ENCODE data around the gene PRELID1.
"Not testable (repeated sequence)": the region's sequence is repeated elsewhere in the genome, so short reads cannot be mapped to it uniquely, and the experiment has no call there.

Gene PRELID1

DNA sequence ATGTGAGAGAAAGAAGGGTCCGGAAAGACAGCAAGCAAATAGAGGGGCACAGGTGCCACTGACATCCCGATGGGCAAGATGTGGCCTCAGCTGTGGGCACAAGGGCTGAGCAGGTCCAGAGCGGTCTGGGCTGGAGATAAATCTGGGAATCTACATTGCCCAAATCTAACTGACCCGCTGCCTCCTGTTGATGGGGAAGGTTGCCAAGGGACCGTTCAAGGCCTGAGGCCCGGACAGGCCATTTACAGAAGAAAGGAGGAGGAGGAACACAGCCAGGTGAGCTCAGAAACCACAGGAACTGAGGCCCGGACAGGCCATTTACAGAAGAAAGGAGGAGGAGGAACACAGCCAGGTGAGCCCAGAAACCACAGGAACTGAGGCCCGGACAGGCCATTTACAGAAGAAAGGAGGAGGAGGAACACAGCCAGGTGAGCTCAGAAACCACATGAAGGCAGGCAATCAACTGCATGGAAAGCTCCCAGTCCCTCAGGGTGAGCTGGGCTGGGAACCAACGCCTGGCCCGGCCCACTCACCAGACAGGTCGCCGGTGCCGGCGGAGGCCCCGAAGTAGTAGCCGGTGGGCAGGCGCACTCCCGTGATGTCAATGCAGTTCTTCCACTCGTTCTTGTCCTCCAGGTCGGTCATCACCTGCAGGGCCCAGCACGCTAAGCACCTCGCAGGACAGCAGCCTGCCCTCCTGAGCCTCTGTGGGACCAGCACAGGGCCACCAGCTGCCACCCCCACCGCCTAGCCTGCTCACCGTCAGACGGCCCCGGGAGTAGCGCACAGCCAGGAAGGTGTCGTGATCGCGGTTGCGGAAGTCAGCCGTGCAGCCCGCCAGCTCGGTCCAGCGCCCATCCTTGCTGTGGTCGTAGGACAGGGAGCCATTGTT, 33.2 kb downstream of the PRELID1 start:
- DNase-seq, result no peak

DNA sequence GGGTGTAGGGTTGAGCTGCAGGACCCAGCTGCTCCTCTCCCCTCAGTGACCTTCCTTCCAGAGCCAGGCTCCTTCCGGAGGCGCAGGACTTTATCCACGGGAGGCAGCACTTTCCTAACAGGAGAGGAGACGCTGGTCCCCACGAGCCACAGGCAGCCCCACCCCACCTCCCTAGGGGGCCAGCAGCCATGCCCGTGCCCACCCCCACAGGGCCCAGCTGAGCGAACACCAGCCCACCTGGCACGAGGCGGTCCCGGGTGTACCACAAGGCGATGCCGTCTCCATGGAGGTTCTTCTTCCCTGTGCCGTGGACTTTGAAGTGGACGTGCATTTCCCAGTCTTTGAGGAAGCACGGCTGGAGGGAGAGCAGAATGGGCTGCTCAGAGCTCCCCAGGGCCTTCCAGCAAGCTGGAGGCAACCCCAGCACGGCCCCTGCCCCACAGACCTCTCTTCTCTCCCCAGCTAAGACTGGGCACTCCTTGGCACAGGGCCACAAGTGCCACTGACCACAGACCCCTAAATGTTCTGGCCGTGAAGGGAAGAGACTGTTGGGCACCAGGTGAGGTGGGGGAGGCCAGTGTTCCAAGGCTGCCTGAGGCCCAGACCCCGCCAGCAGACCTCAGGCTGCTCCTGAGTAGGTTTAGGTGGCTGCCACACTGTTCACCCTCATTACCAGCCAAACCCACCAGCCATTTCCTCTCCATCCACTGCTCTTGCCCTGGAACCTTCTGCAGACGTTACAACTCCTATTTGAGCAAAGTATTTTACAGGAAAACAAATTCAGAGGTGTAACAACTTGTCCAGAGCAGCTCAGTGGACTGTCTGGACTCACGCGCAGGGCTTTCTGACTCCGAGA, 34.9 kb downstream of the PRELID1 start:
- DNase-seq, result no peak

GRCh38 chr5:177339107-177339638, 35.6 kb downstream of the PRELID1 start:
- DNase-seq, result no peak

DNA sequence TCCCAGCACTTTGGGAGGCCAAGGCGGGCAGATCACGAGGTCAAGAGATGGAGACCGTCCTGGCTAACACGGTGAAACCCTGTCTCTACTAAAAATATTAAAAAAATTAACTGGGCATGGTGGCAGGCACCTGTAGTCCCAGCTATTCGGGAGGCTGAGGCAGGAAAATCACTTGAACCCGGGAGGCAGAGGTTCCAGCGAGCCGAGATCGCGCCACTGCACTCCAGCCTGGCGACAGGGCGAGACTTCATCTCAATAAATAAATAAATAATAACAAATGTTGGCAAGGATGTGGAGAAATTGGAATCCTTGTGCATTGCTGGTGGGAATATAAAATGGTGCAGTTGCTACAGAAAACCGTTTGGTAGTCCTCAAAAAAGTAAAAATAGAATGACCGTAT, 39.4 kb downstream of the PRELID1 start:
- not testable (repeated sequence) for DNase-seq

DNA sequence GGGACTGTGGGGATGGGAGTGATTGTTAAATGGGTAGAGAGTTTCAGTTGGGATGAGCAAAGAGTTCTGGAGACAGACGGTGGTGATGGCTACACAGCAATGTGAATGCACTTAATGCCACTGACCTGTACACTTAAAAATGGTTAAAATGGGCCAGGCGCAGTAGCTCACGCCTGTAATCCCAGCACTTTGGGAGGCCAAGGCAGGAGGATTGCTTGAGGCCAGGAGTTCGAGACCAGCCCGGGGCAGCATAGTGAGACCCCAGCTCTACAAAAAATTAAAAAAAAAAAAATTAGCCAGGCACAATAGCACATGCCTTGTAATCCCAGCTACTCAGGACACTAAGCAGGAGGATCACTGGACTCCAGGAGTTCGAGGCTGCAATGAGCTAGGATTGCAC, 40.2 kb downstream of the PRELID1 start:
- no peak for DNase-seq

DNA sequence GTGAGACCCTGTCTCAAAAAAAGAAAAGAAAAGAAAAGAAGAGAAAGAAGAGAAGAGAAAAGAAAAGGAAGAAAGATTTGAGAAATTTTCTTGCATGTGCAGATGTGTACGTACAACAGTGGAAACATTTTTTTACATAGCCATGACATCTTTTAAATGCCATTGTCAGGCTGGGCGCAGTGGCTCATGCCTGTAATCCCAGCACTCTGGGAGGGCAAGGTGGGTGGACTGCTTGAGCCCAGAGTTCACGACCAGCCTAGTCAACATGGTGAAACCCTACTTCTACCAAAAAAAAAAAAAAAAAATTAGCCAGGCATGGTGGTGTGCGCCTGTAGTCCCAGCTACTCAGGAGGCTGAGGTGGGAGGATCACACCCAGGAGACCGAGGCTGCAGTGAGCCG, 41.3 kb downstream of the PRELID1 start:
- DNase-seq, result no peak

DNA sequence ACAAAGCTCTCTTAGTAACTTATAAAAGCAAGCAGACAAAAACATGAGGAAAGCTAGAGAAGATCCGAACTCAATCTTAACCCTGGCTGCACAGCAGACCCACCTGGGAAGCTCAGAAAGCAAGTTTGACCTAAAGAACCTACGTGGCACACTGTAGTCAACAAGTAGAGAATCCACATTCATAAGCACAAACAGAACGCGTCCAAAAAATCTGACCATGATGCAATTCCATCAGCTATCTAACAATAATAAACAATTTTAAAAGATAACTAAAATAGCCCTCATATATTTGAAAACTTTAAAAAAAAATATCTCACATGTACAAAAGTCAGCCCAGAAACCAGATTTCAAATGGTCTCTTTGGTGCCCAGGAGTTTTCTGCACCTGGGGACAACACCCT, 43.2 kb downstream of the PRELID1 start:
- DNase-seq, result no peak

GRCh38 chr5:177347699-177348098, 44.1 kb downstream of the PRELID1 start:
- DNase-seq, result no peak

DNA sequence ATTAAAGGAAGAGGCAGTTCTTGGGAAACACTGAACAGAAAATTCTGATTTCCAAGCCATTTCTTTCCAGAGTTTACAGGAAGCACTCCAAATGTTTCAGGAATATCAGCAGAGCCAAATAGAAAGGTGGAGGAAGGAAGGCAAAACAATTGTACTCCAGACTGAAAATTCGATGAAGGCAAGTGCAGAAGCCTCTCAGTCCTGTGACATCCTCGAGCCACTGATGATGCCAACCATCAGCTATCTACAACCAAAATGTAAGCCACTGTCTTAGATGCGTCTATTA, 45.7 kb downstream of the PRELID1 start:
- no peak for DNase-seq

DNA sequence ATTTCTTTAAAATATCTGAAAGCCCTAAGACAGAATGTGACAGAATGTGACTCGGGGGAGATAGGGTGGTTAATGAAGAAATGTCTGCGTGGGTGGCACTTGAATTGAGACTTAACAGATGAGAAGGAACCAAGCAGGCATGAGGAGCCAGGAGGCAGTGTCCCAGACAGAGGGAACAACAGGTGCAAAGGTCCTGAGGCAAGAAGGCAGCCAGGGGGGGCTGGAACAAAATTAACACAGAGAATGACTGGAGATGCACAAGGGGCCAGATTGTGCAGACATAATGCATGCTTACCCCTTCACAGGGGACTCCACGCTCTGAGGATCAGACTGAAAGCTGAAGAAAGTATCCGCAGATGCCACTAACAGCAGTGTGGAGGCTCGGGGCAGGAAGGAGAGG, 46.2 kb downstream of the PRELID1 start:
- no peak for DNase-seq

GRCh38 chr5:177350776-177351391, 47.3 kb downstream of the PRELID1 start:
- DNase-seq, result no peak

- peak; percentile 71 for DNase-seq
Measured at GRCh38 chr5:177351392-177352329, 48.1 kb downstream of the PRELID1 start, which contains the start of gene LMAN2. TSS of gene LMAN2 (minus strand) at chr5:177351668. CDS start at chr5:177351647, 21 bp downstream.

- DNase-seq, result no peak
Measured at GRCh38 chr5:177353093-177353492, 49.5 kb downstream of the PRELID1 start.

- no peak for DNase-seq
Measured at GRCh38 chr5:177354256-177354655, 50.7 kb downstream of the PRELID1 start.

- no peak for DNase-seq
Measured at GRCh38 chr5:177354711-177355110, 51.1 kb downstream of the PRELID1 start.

GRCh38 chr5:177355162-177355867, 51.7 kb downstream of the PRELID1 start:
- DNase-seq, result no peak

DNA sequence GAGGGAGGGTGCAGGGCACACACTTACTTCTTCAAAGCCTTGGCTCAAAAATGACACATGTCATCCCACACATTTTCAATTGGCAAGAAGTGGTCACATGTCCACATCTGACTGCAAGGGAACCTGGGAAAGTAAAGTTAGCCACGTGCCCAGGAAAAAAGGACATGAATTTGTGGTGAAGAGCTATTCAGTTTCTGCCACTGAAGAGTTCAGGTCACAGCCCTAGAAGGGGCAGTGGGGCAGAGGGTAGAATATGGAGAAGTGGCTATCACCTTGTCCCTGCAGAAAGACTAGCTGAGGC, 52.2 kb downstream of the PRELID1 start:
- no peak for DNase-seq

All from NCI-H526 treated with DMSO at 0.1 percent for 48 hours (cell line).